HEK293T (cell line): ENCODE data around the gene TBC1D5.

Experiments used
- CTCF ChIA-PET: fragments of 350-600 bp; formaldehyde crosslinking; extraction: SDS; loops from one replicate; lab custom pipeline; 2021; ENCODE audit warnings: antibody characterized with exemption, inconsistent platforms; lab: Yijun Ruan, JAX
- POLR2A ChIA-PET: fragments of 350-600 bp; formaldehyde crosslinking; extraction: SDS; loops from one replicate; lab custom pipeline; 2020; ENCODE audit warnings: antibody characterized with exemption, inconsistent platforms; lab: Yijun Ruan, JAX
- DNase-seq: peaks from one replicate; pipeline ENCODE4 v3.0.0; 2012; ENCODE audit warnings: mixed read lengths; ENCODE audit errors: extremely low spot score
- ARNT ChIP-seq: fragments of 450-650 bp; IDR thresholded peaks from 2 replicates; pipeline ENCODE4 v1.6.1; 2017; ENCODE audit warnings: mild to moderate bottlenecking
- BHLHE40 ChIP-seq: fragments of 450-650 bp; IDR thresholded peaks from 2 replicates; pipeline ENCODE4 v1.6.1; 2016; ENCODE audit warnings: mild to moderate bottlenecking, moderate library complexity, borderline replicate concordance
- CTBP1 ChIP-seq: fragments of 450-650 bp; IDR thresholded peaks from 2 replicates; pipeline ENCODE4 v1.6.1; 2016; ENCODE audit warnings: borderline replicate concordance
- ELF4 ChIP-seq: fragments of 450-650 bp; IDR thresholded peaks from 2 replicates; pipeline ENCODE4 v1.6.1; 2017; ENCODE audit warnings: antibody characterized with exemption
- FOXA1 ChIP-seq: fragments of 450-650 bp; IDR thresholded peaks from 2 replicates; pipeline ENCODE4 v1.6.1; 2016; ENCODE audit warnings: mild to moderate bottlenecking
- FOXK2 ChIP-seq: fragments of 450-650 bp; IDR thresholded peaks from 2 replicates; pipeline ENCODE4 v1.6.1; 2016; ENCODE audit warnings: mild to moderate bottlenecking
- FOXM1 ChIP-seq: fragments of 450-650 bp; IDR thresholded peaks from 2 replicates; pipeline ENCODE4 v1.6.1; 2017; ENCODE audit warnings: mild to moderate bottlenecking, borderline replicate concordance
- HDGF ChIP-seq: fragments of 450-650 bp; IDR thresholded peaks from 2 replicates; pipeline ENCODE4 v1.6.1; 2017; ENCODE audit warnings: antibody characterized with exemption, borderline replicate concordance
- L3MBTL2 ChIP-seq: fragments of 450-650 bp; conservative IDR thresholded peaks from 2 replicates; pipeline ENCODE4 v1.6.1; 2016; ENCODE audit warnings: mild to moderate bottlenecking
- LEF1 ChIP-seq: fragments of 450-650 bp; IDR thresholded peaks from 2 replicates; pipeline ENCODE4 v1.6.1; 2017; ENCODE audit warnings: mild to moderate bottlenecking, borderline replicate concordance
- NFRKB ChIP-seq: fragments of 450-650 bp; IDR thresholded peaks from 2 replicates; pipeline ENCODE4 v1.6.1; 2016; ENCODE audit warnings: mild to moderate bottlenecking, moderate library complexity
- SP1 ChIP-seq: fragments of 450-650 bp; IDR thresholded peaks from 2 replicates; pipeline ENCODE4 v1.6.1; 2017
- SUZ12 ChIP-seq: fragments of 450-650 bp; IDR thresholded peaks from 2 replicates; pipeline ENCODE4 v1.6.1; 2016; ENCODE audit warnings: mild to moderate bottlenecking
- TARDBP ChIP-seq: fragments of 450-650 bp; IDR thresholded peaks from 2 replicates; pipeline ENCODE4 v1.6.1; 2016
- ZNF384 ChIP-seq: fragments of 450-650 bp; IDR thresholded peaks from 2 replicates; pipeline ENCODE4 v1.6.1; 2016
- TF ChIP-seq, protein P1 (sequence below): fragments of 450-650 bp; IDR thresholded peaks from 2 replicates; pipeline ENCODE4 v1.6.1; 2016

The TBC1D5 gene

DNA sequence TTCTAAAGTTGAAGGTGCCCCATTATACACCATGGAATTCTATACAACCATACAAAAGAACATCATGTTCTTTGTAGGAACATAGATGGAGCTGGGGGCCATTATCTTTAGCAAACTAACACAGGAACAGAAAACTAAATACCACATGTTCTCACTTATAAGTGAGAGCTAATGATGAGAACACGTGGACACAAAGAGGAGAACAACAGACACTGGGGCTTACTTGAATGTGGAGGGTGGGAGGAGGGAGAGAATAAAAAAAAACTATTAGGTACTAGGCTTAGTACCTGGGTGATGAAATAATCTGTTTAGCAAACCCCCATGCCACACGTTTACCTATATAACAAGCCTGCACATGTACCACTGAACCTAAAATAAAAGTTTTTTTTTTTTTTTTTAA lies 515.0 kb downstream of the TBC1D5 start:
- CTCF ChIA-PET: no interaction called here
- POLR2A ChIA-PET: no interaction called here
- TF ChIP-seq, protein P1, sequence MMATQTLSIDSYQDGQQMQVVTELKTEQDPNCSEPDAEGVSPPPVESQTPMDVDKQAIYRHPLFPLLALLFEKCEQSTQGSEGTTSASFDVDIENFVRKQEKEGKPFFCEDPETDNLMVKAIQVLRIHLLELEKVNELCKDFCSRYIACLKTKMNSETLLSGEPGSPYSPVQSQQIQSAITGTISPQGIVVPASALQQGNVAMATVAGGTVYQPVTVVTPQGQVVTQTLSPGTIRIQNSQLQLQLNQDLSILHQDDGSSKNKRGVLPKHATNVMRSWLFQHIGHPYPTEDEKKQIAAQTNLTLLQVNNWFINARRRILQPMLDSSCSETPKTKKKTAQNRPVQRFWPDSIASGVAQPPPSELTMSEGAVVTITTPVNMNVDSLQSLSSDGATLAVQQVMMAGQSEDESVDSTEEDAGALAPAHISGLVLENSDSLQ: no peak
- TF ChIP-seq LEF1 (no peak), ELF4 (no peak), FOXK2 (no peak), SUZ12 (no peak), BHLHE40 (no peak), CTBP1 (no peak), NFRKB (no peak)
- DNase-seq: no peak

DNA sequence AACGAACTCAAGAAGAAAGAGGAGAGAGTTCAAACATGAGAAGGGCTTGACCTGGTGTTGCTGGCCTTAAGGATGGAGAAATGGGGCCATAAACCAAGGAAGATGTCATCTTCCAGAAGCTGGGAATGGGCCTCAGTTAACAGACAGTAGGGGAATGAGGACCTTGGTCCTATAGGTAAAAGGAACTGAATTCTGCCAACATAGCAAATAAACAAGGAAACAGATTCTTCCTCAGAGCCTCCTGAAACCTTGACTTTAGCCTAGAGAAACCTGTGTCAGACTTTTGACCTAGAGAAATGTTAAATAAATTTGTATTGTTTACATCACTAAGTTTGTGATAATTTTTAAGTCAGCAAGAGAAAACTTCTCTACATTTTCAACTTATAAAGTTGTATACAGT lies 520.9 kb downstream of the TBC1D5 start:
- POLR2A ChIA-PET: no interaction called here
- no peak for DNase-seq
- CTCF ChIA-PET: no interaction called here
- TF ChIP-seq TARDBP (no peak), FOXM1 (no peak), SP1 (no peak), HDGF (no peak)

DNA sequence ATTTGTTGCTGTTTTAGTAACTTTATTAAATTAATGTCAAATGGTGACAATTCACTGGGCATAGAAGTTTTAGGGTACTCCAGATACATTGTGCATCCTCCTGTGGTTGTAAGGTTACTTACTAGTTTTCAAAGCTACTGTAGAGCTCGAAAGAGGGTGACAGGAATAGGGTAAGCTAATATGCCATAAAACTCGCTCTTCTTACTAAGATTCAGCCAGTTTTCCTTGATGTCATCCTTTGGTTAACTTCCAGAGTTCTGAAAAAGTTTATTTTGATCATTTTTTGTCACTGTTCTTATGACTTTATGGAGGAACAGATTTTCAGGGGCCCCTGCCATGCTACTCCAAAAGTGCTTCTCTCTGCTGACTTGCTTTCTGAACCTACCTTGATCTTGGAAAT lies 522.8 kb downstream of the TBC1D5 start:
- TF ChIP-seq CTBP1: no peak
- no peak for TF ChIP-seq ELF4
- no peak for TF ChIP-seq SP1
- CTCF ChIA-PET: no interaction called here
- DNase-seq: no peak
- POLR2A ChIA-PET: no interaction called here

DNA sequence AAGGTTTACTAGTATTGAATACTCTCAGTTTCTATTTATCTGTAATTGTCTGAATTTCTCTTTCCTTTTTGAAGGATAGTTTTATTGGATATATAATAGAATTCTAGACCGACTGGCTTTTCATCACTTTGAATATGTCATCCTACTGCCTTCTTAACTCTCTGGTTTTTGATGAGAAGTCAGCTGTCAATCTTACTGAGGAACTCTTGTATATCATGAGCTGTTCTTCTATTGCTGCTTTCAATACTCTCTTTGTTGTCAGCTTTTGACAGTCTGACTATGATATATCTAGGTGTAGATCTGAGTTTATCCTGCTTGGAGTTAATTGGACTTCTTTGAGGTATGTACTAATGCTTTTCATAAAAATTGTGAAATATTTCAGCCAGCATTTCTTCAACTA lies 523.8 kb downstream of the TBC1D5 start:
- no peak for TF ChIP-seq TARDBP
- TF ChIP-seq LEF1: no peak
- no peak for TF ChIP-seq FOXK2
- TF ChIP-seq, protein P1: no peak
- no peak for TF ChIP-seq ARNT
- TF ChIP-seq L3MBTL2: no peak
- no peak for TF ChIP-seq SP1
- no peak for TF ChIP-seq BHLHE40
- no peak for TF ChIP-seq ELF4
- TF ChIP-seq FOXM1: no peak
- no peak for TF ChIP-seq NFRKB
- no peak for TF ChIP-seq FOXA1
- TF ChIP-seq ZNF384: no peak
- TF ChIP-seq SUZ12: no peak
- TF ChIP-seq CTBP1: no peak
- ChIA-PET CTCF (no interaction called here), POLR2A (no interaction called here)
- no peak for DNase-seq

DNA sequence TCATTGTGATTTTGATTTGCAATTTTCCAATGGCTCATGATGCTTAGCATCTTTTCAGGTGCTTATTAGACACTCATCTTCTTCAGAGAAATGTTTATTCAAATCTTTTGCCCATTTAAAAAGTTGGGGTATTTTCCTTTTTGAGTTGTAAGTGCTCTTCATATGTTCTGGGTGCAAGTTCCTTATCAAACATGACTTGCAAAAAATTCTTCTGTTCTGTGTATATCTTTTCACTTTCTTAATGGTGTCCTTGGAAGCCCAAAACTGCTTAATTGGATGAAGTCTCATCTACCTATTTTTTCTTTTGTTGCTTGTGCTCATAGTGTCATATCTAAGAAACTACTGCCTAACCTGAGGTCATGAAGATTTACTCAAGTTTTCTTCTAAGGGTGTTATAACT lies 524.8 kb downstream of the TBC1D5 start:
- no peak for TF ChIP-seq CTBP1
- TF ChIP-seq NFRKB: no peak
- no peak for TF ChIP-seq SP1
- no peak for TF ChIP-seq FOXM1
- ChIA-PET POLR2A (no interaction called here), CTCF (no interaction called here)
- no peak for DNase-seq

DNA sequence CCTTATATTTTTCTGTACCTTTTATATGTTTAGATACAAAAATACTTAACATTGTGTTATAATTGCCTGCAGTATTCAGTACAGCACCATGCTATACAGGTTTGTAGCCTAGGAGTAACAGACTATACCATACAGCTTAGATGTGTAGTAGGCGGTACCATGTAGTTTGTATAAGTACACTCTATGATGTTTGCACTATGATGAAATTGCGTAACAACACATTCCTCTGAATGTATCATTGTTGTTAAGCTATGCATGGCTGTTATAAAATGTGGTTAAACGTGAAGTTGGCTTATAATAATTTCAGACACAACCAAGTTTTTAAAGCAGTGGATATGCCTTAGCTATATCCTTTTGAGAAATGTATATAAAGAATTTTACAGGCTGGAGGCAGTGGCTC lies 529.3 kb downstream of the TBC1D5 start:
- DNase-seq: no peak
- no peak for TF ChIP-seq FOXM1
- no peak for TF ChIP-seq TARDBP
- no peak for TF ChIP-seq ZNF384
- TF ChIP-seq NFRKB: no peak
- no peak for TF ChIP-seq SUZ12
- TF ChIP-seq LEF1: no peak
- no peak for TF ChIP-seq ELF4
- CTCF ChIA-PET: interaction anchor here (0.7 kb wide), 1 partner anchor 166 kb away, joined by 4 read pairs; no protein-coding TSS in a partner anchor
- POLR2A ChIA-PET: interaction anchor here (0.6 kb wide), 1 partner anchor 22 kb away, joined by 3 read pairs; no protein-coding TSS in a partner anchor

DNA sequence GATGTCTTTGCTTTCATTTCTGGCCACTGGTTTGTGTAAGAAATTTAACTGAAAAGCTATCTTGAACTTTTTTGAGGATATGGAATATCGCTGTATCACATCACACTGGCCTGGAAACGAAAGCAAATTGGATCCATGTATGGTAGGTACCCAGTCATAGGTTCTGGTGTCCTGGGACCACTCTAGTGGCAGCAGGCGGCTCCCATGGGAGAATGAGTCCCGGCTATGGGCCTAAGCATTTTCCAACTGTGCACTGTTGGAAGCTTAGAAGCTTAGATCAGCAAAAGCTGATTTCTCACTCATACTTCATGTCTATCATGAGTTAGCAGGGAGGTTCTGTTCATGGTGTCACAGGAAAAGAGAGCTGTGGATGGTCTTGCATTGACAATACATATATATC lies 534.5 kb downstream of the TBC1D5 start:
- TF ChIP-seq ARNT: no peak
- TF ChIP-seq NFRKB: no peak
- TF ChIP-seq SUZ12: no peak
- TF ChIP-seq BHLHE40: no peak
- TF ChIP-seq FOXM1: no peak
- TF ChIP-seq FOXK2: no peak
- no peak for DNase-seq
- ChIA-PET POLR2A (no interaction called here), CTCF (no interaction called here)

DNA sequence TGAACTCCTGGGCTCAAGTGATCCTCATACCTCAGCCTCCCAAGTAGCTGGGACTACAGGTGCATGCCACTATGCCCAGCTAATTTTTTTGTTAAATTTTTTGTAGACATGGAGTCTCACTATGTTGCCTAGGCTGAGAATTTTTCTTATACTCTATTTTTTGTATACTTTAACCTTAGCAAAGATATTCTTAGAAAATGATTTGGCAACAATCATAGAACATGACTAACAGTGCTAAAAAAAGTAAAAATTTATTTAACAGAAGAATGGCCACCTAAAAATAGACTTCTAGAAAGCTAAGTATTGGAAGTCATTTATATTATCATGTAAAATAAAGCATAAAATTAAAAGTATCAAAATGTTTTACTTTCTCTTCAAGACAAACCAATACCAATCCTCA lies 535.4 kb downstream of the TBC1D5 start:
- TF ChIP-seq FOXA1 (no peak), ELF4 (no peak)
- ChIA-PET POLR2A (no interaction called here), CTCF (no interaction called here)
- no peak for DNase-seq
